Measurements from ENCODE around the gene TSHZ1. TPM values are rescaled to one million over a fixed set of nuclear protein-coding genes. Genes with fewer than 3 reads are reported as not detected.

Gene TSHZ1
- total RNA-seq, 1 donor from 2014 or later: 8.0 TPM

- no peaks in the 10 kb centered on the region for H3K36me3 Mint-ChIP-seq (ENCODE audit: low read depth)
- H3K9me3 Mint-ChIP-seq (ENCODE audit: low read depth): no peaks in the 10 kb centered on the region
- TF ChIP-seq CTCF (IDR thresholded peaks at IDR 0.05): no peak
- no peak for DNase-seq (ENCODE audit: low spot score)
- no peak overlapping the region for H3K27ac Mint-ChIP-seq (ENCODE audit: unreplicated experiment)
- H3K27me3 Mint-ChIP-seq (ENCODE audit: low read depth): peaks cover 14% of the 10 kb centered on the region
- H3K4me3 Mint-ChIP-seq (ENCODE audit: unreplicated experiment): no peak overlapping the region
- peaks cover 4% of the 10 kb centered on the region for H3K4me1 Mint-ChIP-seq (ENCODE audit: low read depth)
These were observed 46.9 kb upstream of the TSHZ1 start for GRCh38 chr18:75163736-75164135.

DNA sequence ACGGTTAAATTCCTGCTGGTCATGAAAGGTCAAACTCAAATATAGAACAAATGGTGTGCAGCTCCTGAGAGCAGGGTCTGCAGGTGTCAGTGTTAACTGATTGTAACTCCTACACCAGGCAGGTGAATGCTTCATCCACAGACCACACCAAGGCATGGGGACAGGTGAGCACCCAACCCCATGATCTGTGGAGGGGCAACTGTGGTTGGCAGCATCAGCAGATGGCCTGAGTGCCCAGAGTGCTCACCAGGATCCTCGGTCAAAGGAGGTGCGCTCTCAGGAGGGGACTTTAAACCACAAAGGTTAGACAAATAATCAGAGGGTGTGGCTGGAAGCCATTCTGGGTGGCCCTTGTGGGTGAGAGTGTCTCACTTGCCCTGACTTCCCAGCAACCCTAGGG, 46.1 kb upstream of the TSHZ1 start:
- DNase-seq (ENCODE audit: low spot score): no peak
- H3K27me3 Mint-ChIP-seq (ENCODE audit: low read depth): peaks cover 12% of the 10 kb centered on the region

DNA sequence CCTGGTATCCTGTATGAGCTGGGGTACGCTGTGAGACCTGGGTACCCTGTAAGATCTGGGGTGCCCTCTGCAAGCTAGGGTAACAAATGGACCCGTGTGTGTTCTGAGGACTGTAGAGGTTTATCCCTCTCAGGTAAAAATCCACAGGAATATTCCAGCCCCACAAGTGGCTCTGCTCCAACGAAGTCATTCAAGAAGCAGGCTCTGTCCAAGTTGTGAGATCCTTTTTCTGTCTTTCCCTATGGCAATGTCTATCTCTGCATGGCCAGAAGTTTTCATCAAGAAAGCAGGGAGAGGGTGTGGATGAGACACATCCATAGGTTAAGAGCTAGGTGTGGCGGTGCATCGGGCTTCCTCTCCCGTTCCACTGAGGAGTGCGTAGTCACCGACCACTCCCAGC, 44.7 kb upstream of the TSHZ1 start:
- Mint-ChIP-seq H3K4me3 (ENCODE audit: unreplicated experiment) (no peak overlapping the region), H3K27me3 (ENCODE audit: low read depth) (peaks cover 3% of the 10 kb centered on the region), H3K4me1 (ENCODE audit: low read depth) (no peaks in the 10 kb centered on the region), H3K27ac (ENCODE audit: unreplicated experiment) (no peak overlapping the region), H3K36me3 (ENCODE audit: low read depth) (no peaks in the 10 kb centered on the region), H3K9me3 (ENCODE audit: low read depth) (no peaks in the 10 kb centered on the region)
- TF ChIP-seq CTCF (IDR thresholded peaks at IDR 0.05): no peak
- no peak for DNase-seq (ENCODE audit: low spot score)

More for the DNA sequence above, 46.1 kb upstream of the TSHZ1 start:
- Mint-ChIP-seq H3K36me3 (ENCODE audit: low read depth) (no peaks in the 10 kb centered on the region), H3K4me3 (ENCODE audit: unreplicated experiment) (no peak overlapping the region), H3K4me1 (ENCODE audit: low read depth) (peaks cover 4% of the 10 kb centered on the region), H3K9me3 (ENCODE audit: low read depth) (no peaks in the 10 kb centered on the region), H3K27ac (ENCODE audit: unreplicated experiment) (no peak overlapping the region)
- TF ChIP-seq CTCF (IDR thresholded peaks at IDR 0.05): no peak

DNA sequence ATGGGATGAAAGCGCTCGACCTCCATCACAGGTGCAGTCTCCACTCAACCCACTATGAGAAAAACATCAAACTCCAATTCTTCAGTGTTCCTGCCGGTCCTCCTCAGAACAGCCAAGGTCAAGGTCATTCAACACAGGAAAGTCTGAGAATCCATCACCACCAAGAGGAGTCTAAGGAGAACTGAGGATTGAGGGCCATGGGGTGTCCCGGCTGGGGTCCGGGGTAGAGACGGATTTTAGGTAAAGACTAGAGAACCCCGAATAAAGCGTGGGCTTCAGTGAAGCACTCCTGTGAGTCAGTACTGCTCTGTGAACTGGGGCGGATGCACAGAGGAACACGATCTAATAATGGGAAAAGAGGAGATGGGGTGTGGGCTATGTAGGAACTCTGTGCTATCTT, 43.5 kb upstream of the TSHZ1 start:
- Mint-ChIP-seq H3K27ac (ENCODE audit: unreplicated experiment) (no peak overlapping the region), H3K36me3 (ENCODE audit: low read depth) (no peaks in the 10 kb centered on the region), H3K4me1 (ENCODE audit: low read depth) (no peaks in the 10 kb centered on the region), H3K27me3 (ENCODE audit: low read depth) (no peaks in the 10 kb centered on the region), H3K4me3 (ENCODE audit: unreplicated experiment) (no peak overlapping the region), H3K9me3 (ENCODE audit: low read depth) (no peaks in the 10 kb centered on the region)
- DNase-seq (ENCODE audit: low spot score): no peak
- TF ChIP-seq CTCF (IDR thresholded peaks at IDR 0.05): no peak

- DNase-seq (ENCODE audit: low spot score): no peak
- Mint-ChIP-seq H3K4me3 (ENCODE audit: unreplicated experiment) (no peak overlapping the region), H3K36me3 (ENCODE audit: low read depth) (no peaks in the 10 kb centered on the region)
These were observed 42.6 kb upstream of the TSHZ1 start for GRCh38 chr18:75167759-75168618.

More at GRCh38 chr18:75167759-75168618, 42.6 kb upstream of the TSHZ1 start:
- H3K27me3 Mint-ChIP-seq (ENCODE audit: low read depth): peaks cover 3% of the 10 kb centered on the region
- H3K27ac Mint-ChIP-seq (ENCODE audit: unreplicated experiment): no peak overlapping the region
- TF ChIP-seq CTCF (IDR thresholded peaks at IDR 0.05): no peak
- no peaks in the 10 kb centered on the region for H3K4me1 Mint-ChIP-seq (ENCODE audit: low read depth)
- H3K9me3 Mint-ChIP-seq (ENCODE audit: low read depth): no peaks in the 10 kb centered on the region

All from chondrocyte (in vitro differentiated cells).